Measurements from ENCODE around the gene OPCML.

DNA sequence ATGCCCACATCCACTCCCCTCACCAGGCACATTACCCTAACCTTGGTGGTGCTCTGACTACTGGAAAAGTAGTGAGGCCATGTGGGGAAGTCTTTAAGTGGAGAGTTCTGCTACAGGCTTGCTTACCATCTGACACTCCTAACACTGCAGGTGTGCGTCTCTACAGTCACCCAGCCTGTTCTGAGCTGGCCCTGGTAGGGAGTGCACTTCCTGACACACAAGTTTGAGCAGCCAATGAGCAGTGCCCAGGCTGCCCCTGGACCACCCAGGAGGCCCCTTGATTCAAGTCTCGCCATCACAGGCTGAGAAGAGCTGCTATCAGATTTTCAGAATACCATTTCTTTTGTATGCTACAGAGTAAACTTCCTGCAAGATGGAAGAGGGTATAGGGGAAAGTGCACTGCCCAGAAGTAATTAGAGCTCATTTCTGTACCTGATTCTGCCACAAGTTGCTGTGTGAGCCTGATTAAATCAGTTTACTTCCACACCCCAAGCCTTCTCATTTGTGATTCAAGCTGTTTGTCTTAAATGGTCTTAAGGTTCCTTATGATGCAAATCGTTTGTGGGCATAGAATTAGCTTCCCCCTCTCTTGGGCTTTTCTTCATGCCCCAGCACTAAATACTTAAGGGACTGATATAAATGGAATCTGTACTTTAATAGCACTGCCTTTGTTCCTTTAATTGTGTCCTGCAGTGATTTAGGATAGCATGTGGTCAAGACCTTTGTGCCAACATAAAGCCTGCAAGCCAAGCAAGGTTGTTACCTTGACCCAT, 22.2 kb downstream of the OPCML start:
- TF ChIP-seq CTCF (IDR thresholded peaks at IDR 0.05; ENCODE audit: low read depth, low read length, poor library complexity, severe bottlenecking) = no peak
- no peak for TF ChIP-seq EZH2phosphoT487 (IDR thresholded peaks at IDR 0.05; ENCODE audit: borderline replicate concordance, low read length)

All from DOHH2 (cell line).